ENCODE measurements around the gene DEGS1.

Gene DEGS1

GRCh38 chr1:224213438-224214119 lies 30.5 kb downstream of the DEGS1 start:
- Histone ChIP-seq H3K4me3 (ENCODE audit: low read depth, low read length) (no peak overlapping the region), H3K27ac (ENCODE audit: extremely low read depth, low read depth, low read length) (no peak overlapping the region), H3K9me3 (ENCODE audit: control insufficient read depth, insufficient read depth, low read depth, low read length) (no peaks in the 10 kb centered on the region), H3K36me3 (ENCODE audit: control insufficient read depth in 2 of 2, insufficient read depth in 1 of 2, low read length in 2 of 2) (no peaks in the 10 kb centered on the region), H3K4me1 (ENCODE audit: control insufficient read depth, insufficient read depth, low read length) (peaks cover 9% of the 10 kb centered on the region)
- POLR2A ChIA-PET: interaction anchor here (0.6 to 2.0 kb wide), 3 partner anchors 10 to 117 kb away, joined by 3 to 6 read pairs (median 5); partner anchors contain the start of gene NVL
- CTCF ChIA-PET: interaction anchor here (1.2 kb wide), 1 partner anchor 98 kb away, joined by 3 read pairs; no protein-coding TSS in a partner anchor
- peak; percentile 97 for TF ChIP-seq KLF1 (tag by site-specific recombination; IDR thresholded peaks at IDR 0.05)
- TF ChIP-seq ZNF776 (tag by site-specific recombination; IDR thresholded peaks at IDR 0.05; ENCODE audit: borderline replicate concordance): no peak
- TF ChIP-seq KLF10 (tag by site-specific recombination; IDR thresholded peaks at IDR 0.05): no peak
- TF ChIP-seq ZNF692 (tag by site-specific recombination; IDR thresholded peaks at IDR 0.05): peak; percentile 83; the same call in 1 of the 2 replicates
- TF ChIP-seq ZNF585B (tag by site-specific recombination; IDR thresholded peaks at IDR 0.05): no peak
- TF ChIP-seq ZBTB17 (tag by site-specific recombination; IDR thresholded peaks at IDR 0.05): peak; percentile 54
- peak; percentile 83 for TF ChIP-seq ZFP69B (tag by site-specific recombination; IDR thresholded peaks at IDR 0.05)
- no peak for TF ChIP-seq ZSCAN23 (tag by site-specific recombination; IDR thresholded peaks at IDR 0.05)
- TF ChIP-seq ZNF558 (tag by site-specific recombination; IDR thresholded peaks at IDR 0.05): no peak
- TF ChIP-seq WT1 (tag by site-specific recombination; IDR thresholded peaks at IDR 0.05): 0 out of 2 replicates have a peak, but pooled peaks have one; percentile 17

GRCh38 chr1:224216382-224216781 lies 33.3 kb downstream of the DEGS1 start:
- H3K4me1 ChIP-seq (ENCODE audit: control insufficient read depth, insufficient read depth, low read length): peaks cover 9% of the 10 kb centered on the region
- no peak overlapping the region for H3K4me3 ChIP-seq (ENCODE audit: low read depth, low read length)
- H3K27ac ChIP-seq (ENCODE audit: extremely low read depth, low read depth, low read length): no peak overlapping the region
- no peaks in the 10 kb centered on the region for H3K36me3 ChIP-seq (ENCODE audit: control insufficient read depth in 2 of 2, insufficient read depth in 1 of 2, low read length in 2 of 2)
- POLR2A ChIA-PET: no interaction called here
- CTCF ChIA-PET: no interaction called here
- TF ChIP-seq AEBP2 (tag by site-specific recombination; IDR thresholded peaks at IDR 0.05; ENCODE audit: borderline replicate concordance) (no peak), ZNF121 (tag by site-specific recombination; IDR thresholded peaks at IDR 0.05) (peak; percentile 81), ZNF518A (tag by site-specific recombination; conservative IDR thresholded peaks at IDR 0.05; ENCODE audit: low read depth) (no peak)
- no peaks in the 10 kb centered on the region for H3K9me3 ChIP-seq (ENCODE audit: control insufficient read depth, insufficient read depth, low read depth, low read length)

Measured in HEK293 (cell line).